IgD-negative memory B cell (primary cell): ENCODE results near the gene TMEM150B. TPM values are rescaled to one million over a fixed set of nuclear protein-coding genes. Genes with fewer than 3 reads are reported as not detected.

Experiments
- H3K27ac Mint-ChIP-seq, 3 donors: one replicate each; pipeline ENCODE4 v1.8.0; 2020 to 2022; ENCODE audit warnings: mild to moderate bottlenecking in 3 of 3, mixed read lengths in 3 of 3, moderate library complexity in 1 of 3
- H3K27me3 Mint-ChIP-seq: one replicate; pipeline ENCODE4 v1.8.0; 2021; ENCODE audit warnings: mixed read lengths
- H3K36me3 Mint-ChIP-seq: one replicate; pipeline ENCODE4 v1.8.0; 2020; ENCODE audit warnings: mild to moderate bottlenecking, mixed read lengths
- H3K4me1 Mint-ChIP-seq, 3 donors: one replicate each; pipeline ENCODE4 v1.8.0; 2020 to 2022; ENCODE audit warnings: mixed read lengths in 3 of 3, mild to moderate bottlenecking in 1 of 3
- H3K4me3 Mint-ChIP-seq, 4 donors: one replicate each; pipeline ENCODE4 v1.8.0; 2020 to 2022; ENCODE audit warnings: mild to moderate bottlenecking in 4 of 4, mixed read lengths in 4 of 4, moderate library complexity in 3 of 4
- H3K9me3 Mint-ChIP-seq, 3 donors: one replicate each; pipeline ENCODE4 v1.8.0; 2020 to 2021; ENCODE audit warnings: mixed read lengths in 3 of 3, mild to moderate bottlenecking in 1 of 3
- polyA plus RNA-seq: library from polyadenylated mRNA; unstranded; fragments of 300-500 nt; fragmentation: Illumina TruSeq; gene quantifications from one replicate; pipeline ENCODE4 v1.2.3, GENCODE V29; 2021

The TMEM150B gene
- polyA plus RNA-seq, 1 donor from 2014 or later: not detected

DNA sequence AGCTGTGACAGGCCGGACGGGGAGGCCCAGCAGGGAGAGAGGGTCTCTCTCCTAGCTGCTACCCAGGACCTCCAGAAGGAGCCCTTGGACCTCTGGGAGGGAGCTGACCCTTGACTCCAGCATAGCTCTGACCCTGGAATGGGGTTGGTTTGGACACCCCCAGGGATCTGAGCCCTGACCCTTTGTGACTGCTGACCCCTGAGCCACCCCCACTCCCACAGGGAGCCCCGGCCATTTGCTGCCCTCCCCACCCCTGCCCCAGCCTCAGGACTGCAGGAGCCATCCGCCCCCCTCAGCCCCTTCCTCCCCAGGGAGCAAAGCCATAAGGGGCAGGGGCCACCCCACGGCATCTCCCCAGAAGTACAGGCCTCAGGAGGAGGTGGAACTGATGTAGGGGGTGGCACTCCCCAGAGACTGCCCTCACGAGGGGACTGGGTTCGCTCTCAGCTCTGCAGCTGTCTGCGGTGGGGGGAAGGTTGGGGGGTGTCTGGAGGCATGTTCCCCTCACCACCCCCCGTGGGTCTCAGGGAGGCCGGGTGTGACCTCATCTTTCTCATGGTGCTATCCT lies 22.4 kb upstream of the TMEM150B start:
- Mint-ChIP-seq H3K27me3 (peaks cover 16% of the 10 kb centered on the region), H3K4me3 (no peak overlapping the region), H3K27ac (no peak overlapping the region), H3K4me1 (peaks cover 0 to 2% (median 0%) of the 10 kb centered on the region in 3 donors), H3K9me3 (peaks cover 0 to 3% (median 0%) of the 10 kb centered on the region in 3 donors), H3K36me3 (no peaks in the 10 kb centered on the region)

DNA sequence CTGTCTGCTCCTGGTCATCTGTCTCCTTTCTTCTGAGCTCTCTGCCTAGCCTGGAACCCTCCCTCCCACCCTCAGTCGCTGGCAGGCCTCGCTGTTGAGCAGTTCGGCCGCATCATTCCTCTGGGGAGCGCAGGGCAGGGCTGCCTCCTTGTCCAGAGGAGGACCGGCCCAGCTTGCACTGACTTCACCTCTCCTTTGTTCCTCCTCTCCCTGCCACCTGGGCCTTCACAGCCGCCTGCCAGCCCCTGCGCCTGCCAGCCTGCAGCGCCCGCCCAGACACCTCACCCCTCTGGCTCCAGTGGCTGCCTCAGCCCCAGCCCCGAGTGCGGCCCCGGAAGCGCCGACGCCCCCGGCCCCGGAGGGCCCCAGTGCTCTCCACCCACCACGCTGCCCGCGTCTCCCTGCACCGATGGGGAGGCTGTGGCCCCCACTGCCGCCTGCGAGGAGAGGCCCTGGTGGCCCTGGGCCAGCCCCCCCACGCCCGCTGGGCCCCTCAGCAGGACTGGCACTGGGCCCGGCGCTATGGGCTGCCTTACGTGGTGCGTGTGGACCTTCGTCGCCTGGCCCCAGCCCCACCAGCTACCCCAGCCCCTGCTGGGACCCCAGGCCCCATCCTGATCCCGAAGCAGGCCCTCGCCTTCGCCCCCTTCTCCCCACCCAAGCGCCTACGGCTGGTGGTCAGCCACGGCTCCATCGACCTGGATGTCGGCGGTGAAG lies 21.7 kb upstream of the TMEM150B start:
- H3K27ac Mint-ChIP-seq: no peak overlapping the region
- no peak overlapping the region for H3K4me3 Mint-ChIP-seq
- H3K27me3 Mint-ChIP-seq: peaks cover 10% of the 10 kb centered on the region
- no peaks in the 10 kb centered on the region for H3K4me1 Mint-ChIP-seq
- H3K9me3 Mint-ChIP-seq: peaks cover 0 to 3% (median 0%) of the 10 kb centered on the region in 3 donors
- H3K36me3 Mint-ChIP-seq: no peaks in the 10 kb centered on the region

DNA sequence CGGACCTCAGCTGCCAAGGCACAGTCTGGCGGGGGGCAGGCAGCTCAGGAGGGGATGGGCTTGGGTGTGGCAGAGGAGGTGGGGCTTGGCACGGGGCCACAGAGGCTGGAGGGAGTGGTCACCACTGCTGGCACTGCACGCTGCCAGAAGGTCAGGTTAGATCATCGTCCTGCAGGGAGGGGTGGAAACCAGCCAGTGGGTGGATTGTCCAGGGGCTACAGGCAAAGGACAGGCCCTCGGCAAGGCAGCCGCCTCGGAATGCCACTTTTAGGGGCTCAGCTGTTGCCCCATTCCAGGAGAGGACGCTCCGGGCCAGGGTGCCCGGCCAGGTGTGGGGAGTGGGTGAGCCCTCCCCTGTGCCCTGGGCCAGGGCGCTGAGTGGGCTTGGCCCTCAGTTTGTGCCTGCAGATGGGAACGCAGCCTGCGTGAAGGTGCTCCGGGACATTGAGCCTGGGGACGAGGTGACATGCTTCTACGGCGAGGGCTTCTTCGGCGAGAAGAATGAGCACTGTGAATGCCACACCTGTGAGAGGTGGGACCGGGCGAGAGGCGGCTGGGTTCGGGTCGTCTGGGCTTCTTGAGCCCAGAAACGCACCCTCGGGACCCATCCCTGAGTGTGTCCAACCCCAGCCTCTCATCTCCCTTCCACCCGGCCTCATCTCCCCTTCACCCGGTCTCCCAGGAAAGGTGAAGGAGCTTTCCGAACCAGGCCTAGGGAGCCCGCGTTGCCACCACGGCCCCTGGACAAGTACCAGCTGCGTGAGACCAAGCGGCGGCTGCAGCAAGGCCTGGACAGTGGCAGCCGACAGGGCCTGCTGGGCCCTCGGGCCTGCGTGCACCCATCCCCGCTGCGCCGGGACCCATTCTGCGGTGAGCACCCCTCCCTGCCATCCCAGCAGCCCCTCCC lies 20.9 kb upstream of the TMEM150B start:
- Mint-ChIP-seq H3K4me1 (peaks cover 0 to 2% (median 1%) of the 10 kb centered on the region in 3 donors), H3K27ac (no peak overlapping the region), H3K36me3 (no peaks in the 10 kb centered on the region)

DNA sequence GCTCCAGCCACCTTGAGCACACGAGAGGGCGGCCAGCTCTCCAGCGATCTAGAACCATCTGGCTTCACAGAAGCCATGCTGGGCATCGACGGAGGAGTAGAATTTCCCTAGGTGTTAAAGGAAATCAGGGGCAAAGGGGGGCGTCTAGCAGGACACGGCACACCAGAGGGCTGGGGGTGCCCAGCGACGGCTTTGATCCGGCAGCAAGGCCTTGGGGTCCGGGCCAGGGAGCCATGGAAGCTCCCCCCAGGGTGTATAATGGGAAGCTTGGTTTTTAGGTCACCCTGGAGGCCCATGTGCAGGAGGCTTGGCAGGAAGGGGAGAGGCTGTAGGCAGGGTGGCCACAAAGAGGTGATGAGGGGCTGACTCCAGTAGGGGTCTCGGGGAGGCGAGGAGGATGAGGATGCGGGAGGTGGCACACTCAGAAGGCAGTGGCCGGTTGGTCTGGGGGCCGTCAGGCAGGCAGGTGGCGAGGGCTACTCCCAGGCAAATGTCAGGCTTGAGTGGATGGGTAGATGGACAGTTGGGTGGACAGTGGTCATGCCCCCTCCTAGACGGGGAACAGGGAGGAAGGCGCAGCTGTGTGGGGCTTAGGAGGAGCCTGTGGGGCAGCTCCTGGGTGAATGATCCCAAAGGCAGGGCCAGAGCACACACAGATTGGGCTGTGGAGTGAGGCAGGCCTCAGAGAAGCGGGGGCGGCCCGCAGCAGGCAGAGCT lies 20.1 kb upstream of the TMEM150B start:
- H3K27ac Mint-ChIP-seq: no peak overlapping the region
- H3K4me3 Mint-ChIP-seq: peak overlapping the region in 1 of 4 donors; percentile 65

More for the DNA sequence above, 20.9 kb upstream of the TMEM150B start:
- no peak overlapping the region for H3K4me3 Mint-ChIP-seq
- peaks cover 0 to 2% (median 0%) of the 10 kb centered on the region in 3 donors for H3K9me3 Mint-ChIP-seq
- peaks cover 3% of the 10 kb centered on the region for H3K27me3 Mint-ChIP-seq

DNA sequence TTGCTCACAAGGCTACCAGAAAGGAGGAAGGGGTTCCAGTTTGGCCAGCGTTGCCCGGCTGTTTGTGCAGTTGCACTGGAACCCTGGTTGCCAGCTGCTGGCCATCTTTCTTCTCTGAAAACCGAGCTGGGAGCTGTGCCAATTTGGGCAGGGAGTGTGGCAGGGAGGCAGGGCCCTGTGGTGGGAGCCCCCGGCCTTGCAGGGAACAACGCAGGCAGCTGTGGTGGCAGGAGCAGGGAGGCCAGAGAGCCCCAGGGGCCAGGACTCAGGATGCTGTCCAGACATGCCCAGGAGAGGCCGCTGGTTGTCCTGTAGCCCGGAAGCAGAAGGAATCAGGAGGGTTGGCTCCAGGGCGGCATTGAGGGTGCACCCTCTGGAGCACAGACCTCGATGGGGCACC lies 19.3 kb upstream of the TMEM150B start:
- peaks cover 0 to 2% (median 0%) of the 10 kb centered on the region in 3 donors for H3K9me3 Mint-ChIP-seq
- no peak overlapping the region for H3K4me3 Mint-ChIP-seq
- no peak overlapping the region for H3K27ac Mint-ChIP-seq
- H3K4me1 Mint-ChIP-seq: peaks cover 4 to 5% (median 4%) of the 10 kb centered on the region in 3 donors
- peaks cover 4% of the 10 kb centered on the region for H3K27me3 Mint-ChIP-seq
- H3K36me3 Mint-ChIP-seq: no peaks in the 10 kb centered on the region

More for the DNA sequence above, 20.1 kb upstream of the TMEM150B start:
- Mint-ChIP-seq H3K27me3 (peaks cover 1% of the 10 kb centered on the region), H3K9me3 (peaks cover 0 to 2% (median 0%) of the 10 kb centered on the region in 3 donors), H3K4me1 (peaks cover 0 to 3% (median 2%) of the 10 kb centered on the region in 3 donors), H3K36me3 (no peaks in the 10 kb centered on the region)

DNA sequence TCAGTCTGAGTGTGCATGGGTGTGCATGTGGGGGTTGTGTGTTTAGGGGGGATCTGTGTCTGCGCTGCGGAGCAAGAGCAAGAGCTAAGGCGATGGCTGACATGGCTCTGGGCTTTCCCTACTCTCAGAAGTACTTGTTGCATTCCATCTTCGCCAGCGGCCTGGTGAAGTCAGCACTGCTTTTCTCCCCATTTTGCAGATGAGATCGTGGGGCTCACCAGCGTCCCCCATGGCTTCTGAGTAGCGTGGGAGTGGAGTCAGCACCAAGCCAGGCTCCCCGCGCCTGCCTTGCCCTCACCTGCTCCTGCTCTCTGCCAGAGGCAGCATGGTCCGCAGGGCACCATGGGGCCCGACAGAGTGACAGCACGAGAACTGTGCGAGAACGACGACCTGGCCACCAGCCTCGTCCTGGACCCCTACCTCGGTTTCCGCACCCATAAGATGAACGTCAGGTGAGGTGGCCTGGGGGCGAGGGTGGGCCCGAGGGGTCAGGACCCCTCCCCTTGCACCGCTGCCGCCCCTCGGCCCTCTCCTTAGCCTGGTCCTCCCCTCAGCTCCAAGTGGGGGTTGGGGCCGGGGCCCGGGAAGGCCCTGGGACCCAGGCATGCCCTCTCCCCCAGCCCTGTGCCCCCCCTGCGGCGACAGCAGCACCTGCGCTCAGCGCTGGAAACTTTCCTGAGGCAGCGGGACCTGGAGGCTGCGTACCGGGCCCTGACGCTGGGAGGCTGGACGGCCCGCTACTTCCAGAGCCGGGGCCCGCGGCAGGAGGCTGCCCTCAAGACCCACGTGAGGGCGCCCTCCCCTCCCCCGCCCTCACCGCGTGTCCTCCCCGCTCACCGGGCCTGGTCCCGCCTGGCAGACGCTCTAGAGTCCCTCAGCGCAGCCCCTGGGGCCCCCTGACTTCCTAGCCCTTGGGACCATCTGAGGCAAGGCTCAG lies 16.7 kb upstream of the TMEM150B start:
- H3K4me1 Mint-ChIP-seq: peaks cover 6 to 10% (median 7%) of the 10 kb centered on the region in 3 donors
- peak overlapping the region; percentile 41 to 84 (median 62) for H3K4me3 Mint-ChIP-seq
- peaks cover 0 to 2% (median 0%) of the 10 kb centered on the region in 3 donors for H3K9me3 Mint-ChIP-seq
- peak overlapping the region in 1 of 3 donors; percentile 27 for H3K27ac Mint-ChIP-seq
- peaks cover 13% of the 10 kb centered on the region for H3K27me3 Mint-ChIP-seq
- H3K36me3 Mint-ChIP-seq: no peaks in the 10 kb centered on the region

DNA sequence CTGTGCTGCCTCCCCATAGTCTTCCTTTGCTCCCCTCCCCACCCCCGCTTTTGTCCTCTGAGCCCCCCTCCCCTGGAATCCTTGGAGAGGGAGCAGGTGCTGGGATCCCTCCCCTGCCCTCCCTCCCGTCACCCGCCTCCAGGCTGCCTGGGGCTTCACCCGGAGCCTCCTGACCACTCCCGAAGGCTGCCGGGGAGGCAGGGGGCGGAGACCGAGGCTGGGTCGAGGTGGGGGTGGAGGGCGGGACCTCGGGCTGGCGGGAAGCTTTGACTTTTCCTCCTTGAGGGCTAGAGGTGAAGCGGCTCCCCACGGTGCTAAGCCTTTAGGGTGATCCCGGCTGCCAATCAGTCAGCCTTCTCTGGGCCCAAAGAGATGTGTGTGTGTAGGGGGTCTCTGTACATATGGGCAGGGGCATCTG lies 16.0 kb upstream of the TMEM150B start:
- peak overlapping the region; percentile 41 to 95 (median 89) for H3K4me3 Mint-ChIP-seq
- no peaks in the 10 kb centered on the region for H3K36me3 Mint-ChIP-seq
- H3K27me3 Mint-ChIP-seq: peaks cover 17% of the 10 kb centered on the region
- H3K4me1 Mint-ChIP-seq: peaks cover 6 to 10% (median 7%) of the 10 kb centered on the region in 3 donors
- H3K9me3 Mint-ChIP-seq: peaks cover 0 to 2% (median 0%) of the 10 kb centered on the region in 3 donors
- peak overlapping the region in 1 of 3 donors; percentile 27 for H3K27ac Mint-ChIP-seq

DNA sequence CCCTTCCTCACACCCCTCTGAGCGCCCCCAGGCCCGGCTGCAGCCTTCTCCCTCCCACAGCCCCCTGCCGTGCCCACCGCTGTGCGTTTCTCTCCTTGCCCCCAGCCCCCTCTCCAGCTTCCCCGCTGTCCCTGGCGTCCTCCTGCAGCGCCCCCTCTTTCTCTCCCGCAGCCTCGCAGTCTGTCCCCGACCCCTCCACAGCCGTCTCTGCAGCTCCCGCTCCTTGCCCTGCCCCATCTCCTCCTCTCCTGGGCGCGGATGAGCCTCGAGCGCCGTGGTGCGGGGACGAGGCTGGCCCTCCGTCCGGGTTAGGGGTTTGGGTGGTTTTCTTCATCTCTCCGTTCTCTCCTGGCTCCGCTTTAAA lies 15.6 kb upstream of the TMEM150B start:
- Mint-ChIP-seq H3K27ac (peak overlapping the region in 1 of 3 donors; percentile 27), H3K36me3 (no peaks in the 10 kb centered on the region), H3K4me3 (peak overlapping the region; percentile 10 to 95 (median 89)), H3K27me3 (peaks cover 21% of the 10 kb centered on the region), H3K4me1 (peaks cover 6 to 10% (median 7%) of the 10 kb centered on the region in 3 donors), H3K9me3 (peaks cover 0 to 2% (median 0%) of the 10 kb centered on the region in 3 donors)

DNA sequence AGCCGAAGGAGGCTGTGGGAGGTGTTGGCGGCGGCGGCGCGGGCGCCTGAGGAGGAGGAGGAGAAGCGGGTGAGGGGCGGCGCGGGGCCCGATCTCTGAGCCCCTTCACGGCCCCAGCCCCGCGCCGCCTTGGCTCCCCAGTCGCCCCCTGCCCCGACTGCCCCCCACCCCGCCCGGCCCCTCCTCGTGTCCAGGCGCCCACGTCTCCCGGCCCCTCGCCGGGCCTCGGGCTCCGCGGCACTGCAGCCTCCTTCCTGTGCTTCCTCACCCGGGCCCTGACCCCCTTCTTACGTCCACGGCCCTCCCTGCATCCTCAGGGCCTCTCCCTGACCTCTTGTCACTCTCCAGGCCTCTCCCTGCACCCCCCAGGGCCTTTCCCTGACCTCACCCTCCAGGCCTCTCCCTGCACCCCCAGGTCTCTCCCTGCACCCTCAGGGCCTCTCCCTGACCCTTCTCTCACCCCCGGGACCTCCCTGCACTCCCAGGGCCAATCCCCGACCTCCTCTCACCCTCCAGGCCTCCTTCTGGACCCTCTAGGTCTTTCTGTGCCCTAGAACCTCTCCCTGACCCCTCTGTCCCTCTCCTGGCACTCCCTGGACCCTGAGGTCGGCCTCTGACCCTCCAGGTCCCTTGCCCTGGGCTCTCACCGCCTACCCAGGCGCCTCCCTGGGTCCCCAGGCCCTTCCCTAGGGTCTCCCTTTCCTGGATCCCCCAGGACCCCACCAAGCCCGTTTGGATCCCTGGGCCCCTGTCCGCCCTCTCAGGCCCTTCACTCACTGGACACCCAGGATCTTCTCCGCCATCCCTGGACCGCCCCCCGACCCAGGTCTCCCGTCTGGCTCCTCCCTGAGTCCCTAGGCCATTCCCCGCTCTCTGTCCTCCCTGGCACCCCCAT lies 15.0 kb upstream of the TMEM150B start:
- Mint-ChIP-seq H3K4me3 (peak overlapping the region; percentile 86 to 95 (median 92)), H3K27ac (peak overlapping the region; percentile 87 to 99 (median 98)), H3K36me3 (no peaks in the 10 kb centered on the region), H3K4me1 (peaks cover 6 to 10% (median 7%) of the 10 kb centered on the region in 3 donors), H3K27me3 (peaks cover 25% of the 10 kb centered on the region), H3K9me3 (peaks cover 0 to 2% (median 0%) of the 10 kb centered on the region in 3 donors)

DNA sequence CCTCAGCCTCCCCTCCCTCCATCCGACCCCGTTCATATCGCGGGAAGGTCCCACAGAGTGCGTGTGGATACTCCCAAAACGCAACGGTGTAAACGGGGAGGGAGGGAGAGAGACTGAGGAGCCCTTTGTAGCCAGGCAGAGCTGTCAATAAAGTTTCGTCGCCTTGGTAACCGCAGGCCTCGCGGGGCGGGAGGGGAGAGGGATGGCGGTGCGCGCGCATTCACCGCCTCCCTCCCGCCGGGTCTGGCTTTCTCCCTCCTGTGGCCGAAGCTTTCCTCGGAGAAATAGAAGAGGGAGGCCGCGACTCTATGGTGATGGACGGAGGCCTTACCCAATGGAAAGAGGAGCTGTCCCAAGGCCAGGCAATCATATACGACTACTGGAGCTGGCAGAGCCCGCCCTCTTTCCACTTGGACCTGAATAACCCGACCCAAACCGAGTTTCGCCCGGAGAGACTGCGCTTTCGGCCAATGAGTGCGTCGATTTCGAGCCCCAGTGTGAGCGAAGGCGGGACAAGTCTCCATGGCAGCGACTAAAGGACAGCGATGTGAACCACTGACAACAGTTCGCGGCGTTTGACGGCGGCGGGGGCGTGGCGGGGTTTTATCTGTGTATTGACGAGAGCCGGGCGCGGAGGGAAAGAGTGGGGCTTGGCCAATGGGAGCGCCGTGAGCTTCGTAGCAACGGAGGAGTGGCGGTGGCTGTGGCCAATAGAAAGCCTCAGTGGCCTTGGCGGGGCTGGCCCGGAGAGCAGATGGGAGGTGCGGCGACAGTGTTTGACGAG lies 14.2 kb upstream of the TMEM150B start, which contains the start of gene KMT5C:
TSS of gene KMT5C (plus strand) at position 772 of the 784 bp plus-strand sequence. CDS start 2,061 bp downstream, outside the sequence.
- Mint-ChIP-seq H3K27me3 (peaks cover 25% of the 10 kb centered on the region), H3K4me1 (peaks cover 6 to 10% (median 7%) of the 10 kb centered on the region in 3 donors), H3K36me3 (no peaks in the 10 kb centered on the region), H3K27ac (peak within 1 kb of the TSS; percentile 87 to 99 (median 98)), H3K4me3 (peak within 1 kb of the TSS; percentile 86 to 95 (median 92)), H3K9me3 (peaks cover 0 to 2% (median 0%) of the 10 kb centered on the region in 3 donors)

DNA sequence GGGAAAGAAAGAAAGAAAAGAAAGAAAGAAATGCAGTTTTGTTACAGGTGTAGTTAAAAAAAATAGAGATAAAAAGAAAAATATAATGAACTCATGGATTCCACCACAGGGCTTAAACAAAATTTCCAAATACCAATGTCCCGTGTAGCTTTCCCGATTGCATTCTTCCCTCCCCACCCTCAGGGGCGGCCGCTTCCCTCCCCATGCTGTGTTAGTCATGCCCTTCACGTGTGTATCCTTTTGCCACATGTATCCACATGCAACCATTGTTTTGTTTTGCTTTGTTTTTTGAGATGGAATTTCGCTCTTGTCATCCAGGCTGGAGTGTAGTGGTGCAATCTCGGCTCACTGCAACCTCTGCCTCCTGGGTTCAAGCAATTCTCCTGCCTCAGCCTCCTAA lies 11.0 kb upstream of the TMEM150B start:
- no peaks in the 10 kb centered on the region for H3K36me3 Mint-ChIP-seq
- H3K4me3 Mint-ChIP-seq: peak overlapping the region in 1 of 4 donors; percentile 19
- H3K27ac Mint-ChIP-seq: peak overlapping the region in 1 of 3 donors; percentile 33
- H3K9me3 Mint-ChIP-seq: no peaks in the 10 kb centered on the region
- H3K4me1 Mint-ChIP-seq: peaks cover 5 to 9% (median 6%) of the 10 kb centered on the region in 3 donors
- peaks cover 27% of the 10 kb centered on the region for H3K27me3 Mint-ChIP-seq

DNA sequence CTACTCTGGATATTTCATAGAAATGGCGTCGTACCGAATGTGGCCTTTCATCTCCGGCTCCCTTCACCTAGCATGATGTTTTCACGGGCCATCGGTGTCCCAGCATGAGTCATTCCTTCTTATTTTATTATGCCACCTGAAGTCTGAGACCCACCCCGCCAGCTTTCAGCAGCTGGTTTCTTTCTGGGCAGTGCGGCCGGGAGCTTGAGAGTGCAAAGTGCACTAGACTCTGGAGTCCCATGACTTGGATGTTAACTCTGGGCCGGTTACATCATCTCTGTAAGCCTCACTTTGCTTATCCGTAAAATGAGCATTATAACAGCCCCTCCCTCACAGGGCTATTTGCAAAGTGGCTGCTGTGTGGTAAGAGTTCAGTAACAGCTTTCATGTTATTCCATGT lies 8.7 kb upstream of the TMEM150B start:
- peaks cover 24% of the 10 kb centered on the region for H3K27me3 Mint-ChIP-seq
- H3K27ac Mint-ChIP-seq: no peak overlapping the region
- no peaks in the 10 kb centered on the region for H3K36me3 Mint-ChIP-seq
- no peak overlapping the region for H3K4me3 Mint-ChIP-seq
- H3K9me3 Mint-ChIP-seq: no peaks in the 10 kb centered on the region
- peaks cover 0 to 5% (median 3%) of the 10 kb centered on the region in 3 donors for H3K4me1 Mint-ChIP-seq
